Hypothalamus (tissue), 51 donors: Measurements from ENCODE around the gene TFEB.

Experiments
- DNase-seq, 51 donors: peaks; one replicate each; lab custom pipeline; 2025; lab: John Stamatoyannopoulos, UW

The TFEB gene

GRCh38 chr6:41657131-41658094 is 78.0 kb downstream of the TFEB start:
- no peak for DNase-seq

DNA sequence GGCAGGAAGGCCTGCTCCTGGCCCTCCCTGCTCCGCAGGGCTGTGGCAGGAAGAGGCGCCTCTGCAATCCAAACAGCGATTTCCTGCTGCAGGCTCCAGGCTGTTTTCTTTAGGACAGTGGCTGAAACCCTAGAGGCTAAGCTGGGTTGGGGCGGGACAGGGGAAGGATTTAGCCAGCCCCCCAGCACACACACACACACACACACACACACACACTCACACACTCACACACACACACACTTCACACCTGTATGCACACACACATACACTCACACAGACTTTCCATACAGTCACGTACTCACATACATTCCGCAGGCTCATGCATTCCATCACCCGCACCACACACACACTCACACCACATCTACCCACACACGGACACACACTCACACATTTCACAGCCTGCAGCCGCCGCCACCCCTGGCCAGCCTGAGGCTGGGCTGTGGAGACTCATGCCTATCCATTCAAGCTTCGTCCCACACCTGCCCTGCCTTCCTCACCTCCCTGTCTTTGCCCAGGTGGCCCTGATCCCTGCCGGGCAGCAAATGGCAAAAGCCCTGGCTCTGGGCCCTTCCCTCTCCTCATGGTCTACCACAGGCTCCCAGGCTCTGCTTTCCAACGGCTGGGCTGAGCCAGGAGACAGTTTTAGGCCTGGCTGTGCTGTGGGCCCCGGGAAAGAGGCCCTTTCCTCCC is 79.3 kb downstream of the TFEB start:
- no peak for DNase-seq

DNA sequence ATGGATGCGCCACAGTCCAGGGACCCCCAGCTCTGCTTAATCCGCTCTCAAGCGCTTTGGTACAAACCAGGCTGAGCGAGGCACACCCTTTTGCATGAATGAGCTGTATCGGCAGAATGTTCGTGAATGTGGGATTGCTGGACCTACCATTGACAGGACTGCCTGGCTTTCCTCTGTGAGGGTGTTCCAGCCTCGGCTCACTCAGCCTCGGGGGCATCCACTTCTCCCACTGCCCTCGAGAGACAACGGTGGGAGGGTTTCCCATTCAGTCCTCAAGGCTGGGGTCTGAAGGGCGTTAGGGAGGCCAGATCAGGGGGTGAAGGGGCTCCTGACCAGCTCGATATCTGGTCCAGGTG is 79.8 kb downstream of the TFEB start:
- DNase-seq: no peak

DNA sequence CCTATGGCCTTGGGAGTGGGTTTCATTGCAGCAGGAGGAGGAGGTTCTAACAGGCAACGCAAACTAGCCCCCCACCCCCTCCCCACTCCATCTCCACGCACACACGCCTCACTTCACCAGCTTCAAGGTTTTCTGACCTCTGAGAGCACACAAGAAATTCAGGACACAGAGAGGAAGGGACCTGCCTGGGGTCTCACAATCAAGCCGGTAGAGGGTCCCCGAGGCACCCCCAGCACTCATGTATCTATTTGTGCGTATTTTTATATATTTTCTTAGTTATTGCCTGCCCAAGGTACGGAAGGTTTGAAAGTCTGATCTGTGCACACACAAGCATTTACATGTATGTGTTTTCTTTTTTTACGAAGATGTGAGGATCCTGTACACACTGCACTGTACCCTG is 80.2 kb downstream of the TFEB start:
- no peak for DNase-seq

- DNase-seq: no peak
These were observed 80.7 kb downstream of the TFEB start for GRCh38 chr6:41654698-41655151.

GRCh38 chr6:41654151-41654697 is 81.2 kb downstream of the TFEB start:
- no peak for DNase-seq

GRCh38 chr6:41653691-41654090 is 81.7 kb downstream of the TFEB start:
- DNase-seq: no peak

GRCh38 chr6:41652866-41653652 is 82.3 kb downstream of the TFEB start:
- DNase-seq: no peak

DNA sequence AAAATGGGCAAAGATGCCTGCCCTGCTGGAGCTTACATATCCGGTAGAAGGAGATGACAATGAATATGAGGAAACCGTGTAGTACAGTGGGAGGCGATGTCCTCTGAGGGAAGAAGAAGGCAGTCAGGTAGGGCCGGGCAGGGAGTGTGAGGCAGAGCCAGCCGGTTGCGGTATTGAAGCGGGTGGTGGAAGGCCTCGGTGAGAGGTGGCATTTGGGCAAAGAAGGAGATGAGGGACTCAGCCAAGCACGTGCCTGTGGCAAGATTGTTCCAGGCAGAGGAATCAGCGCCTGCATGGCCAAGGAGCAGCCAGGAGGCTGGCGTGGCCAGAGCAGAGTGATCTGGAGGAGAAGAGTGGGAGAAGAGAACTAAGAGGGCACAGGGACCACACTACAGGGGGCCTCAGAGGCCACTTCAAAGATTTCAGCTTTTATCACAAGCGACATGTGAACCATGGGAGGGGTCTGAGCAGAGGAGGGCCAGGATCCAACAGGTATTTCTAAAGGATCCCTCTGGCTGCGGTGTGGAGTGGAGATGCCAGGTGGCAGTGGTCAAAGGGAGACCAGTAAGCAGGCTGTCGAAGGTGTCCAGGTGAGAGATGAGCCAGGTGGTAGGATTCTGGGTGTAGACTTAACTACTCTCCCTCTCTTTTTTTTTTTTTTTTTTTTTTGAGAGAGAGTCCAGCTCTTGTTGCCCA is 83.3 kb downstream of the TFEB start:
- no peak for DNase-seq

GRCh38 chr6:41651246-41651961 is 84.0 kb downstream of the TFEB start:
- no peak for DNase-seq

GRCh38 chr6:41650120-41650519 is 85.3 kb downstream of the TFEB start:
- DNase-seq: no peak

- no peak for DNase-seq
These were observed 85.8 kb downstream of the TFEB start for GRCh38 chr6:41649596-41649995.

- no peak for DNase-seq
These were observed 86.5 kb downstream of the TFEB start for GRCh38 chr6:41648921-41649320.

GRCh38 chr6:41648070-41648585 is 87.3 kb downstream of the TFEB start:
- no peak for DNase-seq

- peak in 1 of 51 donors; percentile 10 for DNase-seq
These were observed 88.3 kb downstream of the TFEB start for GRCh38 chr6:41647061-41647511.

DNA sequence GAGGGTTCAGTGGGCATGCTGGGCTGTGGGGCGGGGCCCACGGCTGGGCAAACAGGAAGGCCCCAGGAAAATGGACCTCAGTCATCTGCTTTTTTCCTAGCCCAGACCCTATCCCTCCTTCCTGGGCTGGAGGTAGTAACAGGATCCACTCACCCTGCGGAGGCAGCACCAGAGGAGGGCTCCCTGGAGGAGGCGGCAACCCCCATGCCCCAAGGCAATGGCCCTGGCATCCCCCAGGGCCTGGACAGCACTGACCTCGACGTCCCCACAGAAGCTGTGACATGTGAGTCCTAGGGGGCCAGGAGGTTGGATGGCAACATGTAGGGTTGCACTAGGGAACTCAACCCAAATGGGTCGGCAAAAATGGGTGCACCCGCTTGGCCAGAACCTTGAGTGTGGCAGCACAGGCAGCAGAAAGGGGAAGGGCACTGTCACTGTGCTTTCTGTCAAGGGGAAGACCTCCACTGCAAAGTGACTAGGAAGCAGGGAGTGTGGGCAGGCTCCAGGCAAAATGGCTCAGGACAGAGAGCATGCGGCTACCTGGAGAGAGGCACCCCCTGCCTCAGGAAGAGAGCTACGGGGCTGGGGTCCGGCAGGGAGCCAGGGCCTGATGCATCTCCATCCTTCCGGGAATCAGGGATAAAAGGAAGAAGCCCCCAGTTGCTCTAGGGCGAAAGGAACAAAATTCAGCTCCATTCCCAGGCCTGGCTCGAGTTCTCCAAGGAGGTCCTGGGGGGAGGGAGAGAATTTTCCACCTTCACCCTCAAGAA is 89.2 kb downstream of the TFEB start:
- DNase-seq: no peak

DNA sequence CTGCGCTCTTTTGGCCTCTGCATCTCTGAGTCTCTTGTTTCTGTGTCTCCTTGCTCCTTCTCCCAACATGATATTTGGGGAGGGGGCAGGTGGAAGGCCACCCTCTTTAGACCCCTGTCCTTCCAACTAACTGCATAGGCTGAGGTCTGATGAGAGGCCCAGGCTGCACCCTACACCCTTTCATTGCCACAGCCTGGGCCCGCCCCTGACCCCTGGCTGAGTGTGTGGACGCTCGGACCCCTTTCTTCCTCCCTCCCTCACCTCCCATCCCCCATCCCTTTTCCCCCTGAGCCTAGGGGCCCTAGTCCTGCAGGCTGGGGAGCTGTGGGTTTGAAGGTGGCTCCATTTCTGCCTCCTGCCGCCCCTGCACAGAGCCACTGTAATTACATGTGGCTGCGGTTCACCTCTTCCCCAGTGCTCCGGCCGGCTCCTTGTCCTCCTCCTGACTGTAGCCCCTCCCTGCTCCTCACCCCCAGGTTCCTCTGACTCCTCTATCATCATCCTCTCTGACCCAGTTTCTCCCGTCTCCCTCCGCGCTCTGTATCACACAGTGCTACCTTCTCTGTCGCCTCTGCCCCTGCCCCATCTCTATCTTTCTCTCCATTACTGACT is 90.3 kb downstream of the TFEB start:
- DNase-seq: no peak

GRCh38 chr6:41644297-41644879 is 91.0 kb downstream of the TFEB start:
- no peak for DNase-seq
